Panc1 (cell line): ENCODE results near the gene KLHL42. TPM values are rescaled to one million over a fixed set of nuclear protein-coding genes. Genes with fewer than 3 reads are reported as not detected.

ENCODE experiments used
- ATAC-seq: fragments of 200-7000 bp; cut with Tn5 transposase; 2 replicates; pipeline ENCODE4 v1.9.1; 2020; ENCODE audit warnings: mild to moderate bottlenecking, moderate library complexity
- BruUV-seq: library from RNA; stranded (reverse); fragments of 400-500 nt; replicated peaks from 2 replicates; lab custom pipeline; 2021; lab: Mats Ljungman, UMichigan
- CTCF ChIA-PET: fragments of 300-600 bp; sonication (Branson Sonifier 250); formaldehyde crosslinking; loops from one replicate; lab custom pipeline; 2022; ENCODE audit warnings: antibody characterized with exemption; lab: Charles Lee
- POLR2A ChIA-PET: fragments of 300-600 bp; sonication (Branson Sonifier 250); formaldehyde crosslinking; loops from one replicate; lab custom pipeline; 2022; ENCODE audit warnings: antibody characterized with exemption; lab: Charles Lee
- DNase-seq: peaks from one replicate; pipeline ENCODE4 v3.0.0-alpha.2; 2010; ENCODE audit warnings: low read depth, low spot score
- H3K27ac ChIP-seq: 2 replicates; pipeline ENCODE4 v1.5.1; 2011; ENCODE audit warnings: mild to moderate bottlenecking, low read length, inconsistent platforms
- H3K27me3 ChIP-seq: fragments of 200-500 bp; sonication (Bioruptor generic); 2 replicates; pipeline ENCODE4 v1.6.0; 2014; ENCODE audit warnings: low read length, inconsistent platforms; ENCODE audit not compliant: control insufficient read depth, insufficient read depth
- H3K36me3 ChIP-seq: fragments of 200-500 bp; sonication (Bioruptor generic); 2 replicates; pipeline ENCODE4 v1.5.1; 2014; ENCODE audit warnings: inconsistent platforms, mild to moderate bottlenecking, low read length, moderate library complexity; ENCODE audit not compliant: control insufficient read depth, insufficient read depth
- H3K4me1 ChIP-seq: 2 replicates; pipeline ENCODE4 v1.5.1; 2011; ENCODE audit warnings: inconsistent platforms, mild to moderate bottlenecking, low read length, moderate library complexity; ENCODE audit not compliant: control insufficient read depth, insufficient read depth
- H3K4me3 ChIP-seq, 2 experiments: 2 replicates each; pipeline ENCODE4 v1.5.1; 2011 to 2012; ENCODE audit warnings: low read depth in 2 of 2, low read length in 2 of 2, mild to moderate bottlenecking in 2 of 2, inconsistent platforms in 1 of 2, moderate library complexity in 1 of 2
- H3K9me3 ChIP-seq: fragments of 200-500 bp; sonication (Bioruptor generic); 2 replicates; pipeline ENCODE4 v1.5.1; 2014; ENCODE audit warnings: low read depth, mild to moderate bottlenecking, inconsistent platforms, low read length, moderate library complexity; ENCODE audit not compliant: control insufficient read depth, insufficient read depth
- CTCF ChIP-seq: fragments of 450-650 bp; IDR thresholded peaks from 2 replicates; pipeline ENCODE4 v1.5.1; 2017; ENCODE audit warnings: mild to moderate bottlenecking
- POLR2AphosphoS5 ChIP-seq: IDR thresholded peaks from 2 replicates; pipeline ENCODE4 v1.6.1; 2012; ENCODE audit warnings: mild to moderate bottlenecking, low read depth, low read length, moderate library complexity
- SIN3A ChIP-seq: IDR thresholded peaks from 2 replicates; pipeline ENCODE4 v1.6.1; 2012; ENCODE audit warnings: low read depth, mild to moderate bottlenecking, low read length, moderate library complexity, borderline replicate concordance; ENCODE audit not compliant: insufficient read depth
- TCF7L2 ChIP-seq: IDR thresholded peaks from 2 replicates; pipeline ENCODE4 v1.6.1; 2011; ENCODE audit warnings: mild to moderate bottlenecking, low read depth, low read length, inconsistent platforms
- in situ Hi-C: cut with HindIII; loops from 2 replicates; pipeline ENCODE4 v1.10.0; 2016; ENCODE audit warnings: low sequenced_read_pairs, low pct_unique_long_range_greater_than_20kb
- intact Hi-C: fragments of 100-400 bp; cut with micrococcal nuclease; formaldehyde crosslinking; loops from one replicate; pipeline ENCODE4 v1.10.0; 2022; ENCODE audit not compliant: unreplicated experiment
- total RNA-seq: library from RNA; stranded (reverse); gene quantifications from one replicate; pipeline ENCODE4 v1.2.1, GENCODE V29; 2021; ENCODE audit not compliant: unreplicated experiment
- TF ChIP-seq, protein P1 (sequence below), 2 experiments: IDR thresholded peaks; 2 replicates each; pipeline ENCODE4 v1.6.1; 2011 to 2012; ENCODE audit warnings: low read depth in 2 of 2, control low read depth in 1 of 2, low read length in 1 of 2, mild to moderate bottlenecking in 1 of 2, moderate library complexity in 1 of 2; ENCODE audit not compliant: insufficient read depth in 1 of 2

KLHL42 gene
- total RNA-seq, 1 experiment from 2014 or later = 35.2 TPM

GRCh38 chr12:27751386-27752047 lies 28.5 kb upstream of the KLHL42 start:
- ChIA-PET CTCF (no interaction called here), POLR2A (no interaction called here)
- peaks cover 13% of the 10 kb centered on the region for H3K4me1 ChIP-seq
- H3K9me3 ChIP-seq = no peaks in the 10 kb centered on the region
- ATAC-seq (no peak), DNase-seq (no peak)
- H3K4me3 ChIP-seq = no peak overlapping the region
- in situ Hi-C loops = no loop called here
- no peaks in the 10 kb centered on the region for H3K27me3 ChIP-seq
- no TSS peak for BruUV-seq
- no peak for TF ChIP-seq TCF7L2
- no peak for TF ChIP-seq POLR2AphosphoS5
- no peak for TF ChIP-seq SIN3A
- TF ChIP-seq CTCF = no peak
- TF ChIP-seq, protein P1, sequence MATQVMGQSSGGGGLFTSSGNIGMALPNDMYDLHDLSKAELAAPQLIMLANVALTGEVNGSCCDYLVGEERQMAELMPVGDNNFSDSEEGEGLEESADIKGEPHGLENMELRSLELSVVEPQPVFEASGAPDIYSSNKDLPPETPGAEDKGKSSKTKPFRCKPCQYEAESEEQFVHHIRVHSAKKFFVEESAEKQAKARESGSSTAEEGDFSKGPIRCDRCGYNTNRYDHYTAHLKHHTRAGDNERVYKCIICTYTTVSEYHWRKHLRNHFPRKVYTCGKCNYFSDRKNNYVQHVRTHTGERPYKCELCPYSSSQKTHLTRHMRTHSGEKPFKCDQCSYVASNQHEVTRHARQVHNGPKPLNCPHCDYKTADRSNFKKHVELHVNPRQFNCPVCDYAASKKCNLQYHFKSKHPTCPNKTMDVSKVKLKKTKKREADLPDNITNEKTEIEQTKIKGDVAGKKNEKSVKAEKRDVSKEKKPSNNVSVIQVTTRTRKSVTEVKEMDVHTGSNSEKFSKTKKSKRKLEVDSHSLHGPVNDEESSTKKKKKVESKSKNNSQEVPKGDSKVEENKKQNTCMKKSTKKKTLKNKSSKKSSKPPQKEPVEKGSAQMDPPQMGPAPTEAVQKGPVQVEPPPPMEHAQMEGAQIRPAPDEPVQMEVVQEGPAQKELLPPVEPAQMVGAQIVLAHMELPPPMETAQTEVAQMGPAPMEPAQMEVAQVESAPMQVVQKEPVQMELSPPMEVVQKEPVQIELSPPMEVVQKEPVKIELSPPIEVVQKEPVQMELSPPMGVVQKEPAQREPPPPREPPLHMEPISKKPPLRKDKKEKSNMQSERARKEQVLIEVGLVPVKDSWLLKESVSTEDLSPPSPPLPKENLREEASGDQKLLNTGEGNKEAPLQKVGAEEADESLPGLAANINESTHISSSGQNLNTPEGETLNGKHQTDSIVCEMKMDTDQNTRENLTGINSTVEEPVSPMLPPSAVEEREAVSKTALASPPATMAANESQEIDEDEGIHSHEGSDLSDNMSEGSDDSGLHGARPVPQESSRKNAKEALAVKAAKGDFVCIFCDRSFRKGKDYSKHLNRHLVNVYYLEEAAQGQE (IDR thresholded peaks at IDR 0.05; ENCODE audit: insufficient read depth in 1 of 2, low read depth in 2 of 2, low read length in 1 of 2) = no peak
- intact Hi-C loops = no loop called here
- H3K36me3 ChIP-seq = peaks cover 17% of the 10 kb centered on the region
- no peak overlapping the region for H3K27ac ChIP-seq

GRCh38 chr12:27754795-27755194 lies 25.2 kb upstream of the KLHL42 start:
- ATAC-seq = no peak
- ChIA-PET CTCF (no interaction called here), POLR2A (interaction anchor here (0.6 kb wide), 1 partner anchor 23 kb away, joined by 6 read pairs; no protein-coding TSS in a partner anchor)
- H3K4me1 ChIP-seq = no peaks in the 10 kb centered on the region
- H3K9me3 ChIP-seq = no peaks in the 10 kb centered on the region
- no peak overlapping the region for H3K27ac ChIP-seq
- no peak for DNase-seq
- no TSS peak for BruUV-seq
- no peak overlapping the region for H3K4me3 ChIP-seq
- peaks cover 14% of the 10 kb centered on the region for H3K36me3 ChIP-seq
- no peaks in the 10 kb centered on the region for H3K27me3 ChIP-seq
- intact Hi-C loops = no loop called here
- TF ChIP-seq, protein P1 (IDR thresholded peaks at IDR 0.05; ENCODE audit: insufficient read depth in 1 of 2, low read depth in 2 of 2, low read length in 1 of 2) = no peak
- TF ChIP-seq POLR2AphosphoS5 (no peak), CTCF (no peak), TCF7L2 (no peak), SIN3A (no peak)
- in situ Hi-C loops = no loop called here
